T47D (cell line): ENCODE results near the gene DAPK1.
"Not testable (repeated sequence)": the region's sequence is repeated elsewhere in the genome, so short reads cannot be mapped to it uniquely, and the experiment has no call there.

Experiments used
- DNase-seq, 2 experiments: peaks; one replicate each; pipeline versions ENCODE4 v3.0.0 to v3.0.0-alpha.2; 2011 to 2012; ENCODE audit warnings: low read depth in 1 of 2, low spot score in 1 of 2
- JUND ChIP-seq: IDR thresholded peaks from 2 replicates; pipeline ENCODE4 v1.6.1; 2012; ENCODE audit warnings: low read depth
- in situ Hi-C: cut with HindIII; loops from 2 replicates; pipeline ENCODE4 v1.10.0; 2016; ENCODE audit warnings: low sequenced_read_pairs, low pct_unique_long_range_greater_than_20kb

The DAPK1 gene

DNA sequence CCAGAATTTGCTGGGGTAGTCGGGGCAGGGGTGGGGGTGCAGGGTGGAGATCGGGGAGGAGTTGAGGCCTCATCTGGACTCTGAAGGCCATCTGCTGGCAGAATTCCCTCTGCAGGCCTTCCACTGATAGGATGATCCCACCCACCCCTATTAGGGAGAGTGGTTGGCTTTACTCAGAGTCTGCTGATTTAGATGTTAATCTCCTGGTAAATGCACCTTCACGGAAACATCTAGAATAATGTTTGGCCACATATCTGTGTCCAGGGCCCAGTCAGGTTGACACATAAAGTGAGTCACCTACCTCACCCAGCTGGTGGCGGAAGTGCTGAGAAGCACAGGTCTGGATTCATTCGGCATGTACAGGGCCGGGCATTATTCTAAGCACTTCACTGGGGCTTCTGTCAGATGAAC lies 50.0 kb downstream of the DAPK1 start:
- in situ Hi-C loops: no loop called here
- DNase-seq: no peak
- no peak for TF ChIP-seq JUND

- no peak for TF ChIP-seq JUND
- in situ Hi-C loops: no loop called here
- no peak for DNase-seq
Observed at GRCh38 chr9:87548159-87548558, 50.5 kb downstream of the DAPK1 start.

DNA sequence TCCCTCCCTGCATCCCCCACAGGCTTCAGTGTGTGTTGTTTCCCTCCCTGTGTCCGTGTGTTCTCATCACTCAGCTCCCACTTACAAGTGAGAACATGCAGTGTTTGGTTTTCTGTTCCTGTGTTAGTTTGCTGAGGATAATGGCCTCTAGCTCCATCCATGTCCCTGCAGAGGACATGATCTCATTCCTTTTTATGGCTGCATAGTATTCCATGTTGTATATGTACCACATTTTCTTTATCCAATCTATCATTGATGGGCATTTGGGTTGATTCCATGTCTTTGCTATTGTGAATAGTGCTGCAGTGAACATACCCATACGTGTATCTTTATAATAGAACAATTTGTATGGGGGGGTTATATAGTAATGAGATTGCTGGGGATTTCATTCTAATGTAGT lies 51.4 kb downstream of the DAPK1 start:
- DNase-seq, in situ Hi-C loops: not testable (repeated sequence)

GRCh38 chr9:87549791-87550190 lies 52.1 kb downstream of the DAPK1 start:
- no peak for DNase-seq
- in situ Hi-C loops: no loop called here
- TF ChIP-seq JUND: no peak

- TF ChIP-seq JUND: no peak
- in situ Hi-C loops: no loop called here
- DNase-seq: no peak
Observed at GRCh38 chr9:87550253-87550954, 52.7 kb downstream of the DAPK1 start.

- no peak for DNase-seq
- TF ChIP-seq JUND: no peak
- in situ Hi-C loops: no loop called here
Observed at GRCh38 chr9:87551772-87552217, 54.1 kb downstream of the DAPK1 start.

GRCh38 chr9:87554171-87554910 lies 56.7 kb downstream of the DAPK1 start:
- no peak for TF ChIP-seq JUND
- in situ Hi-C loops: no loop called here
- no peak for DNase-seq

- DNase-seq: no peak
- no peak for TF ChIP-seq JUND
- in situ Hi-C loops: no loop called here
Observed at GRCh38 chr9:87554976-87555375, 57.3 kb downstream of the DAPK1 start.

DNA sequence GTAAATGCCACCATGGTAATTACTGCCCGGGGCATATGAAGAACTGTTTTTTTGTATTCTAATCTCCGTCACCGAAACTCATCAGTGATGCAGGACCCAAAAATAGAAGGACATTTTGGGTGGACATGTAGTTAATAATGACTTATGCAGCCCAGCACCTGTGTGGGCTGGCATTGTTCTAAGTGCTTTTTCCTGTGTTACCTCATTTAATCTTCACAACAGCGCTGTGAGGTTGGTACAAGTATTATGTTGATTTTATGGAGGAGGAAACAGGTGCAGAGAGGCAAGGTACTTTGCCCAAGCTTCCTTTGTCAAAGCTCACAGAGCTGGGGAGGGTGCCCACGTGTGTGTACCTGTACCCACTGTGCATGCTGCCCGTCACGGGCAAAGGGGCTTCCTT lies 58.4 kb downstream of the DAPK1 start:
- no peak for DNase-seq
- in situ Hi-C loops: no loop called here
- TF ChIP-seq JUND: no peak

DNA sequence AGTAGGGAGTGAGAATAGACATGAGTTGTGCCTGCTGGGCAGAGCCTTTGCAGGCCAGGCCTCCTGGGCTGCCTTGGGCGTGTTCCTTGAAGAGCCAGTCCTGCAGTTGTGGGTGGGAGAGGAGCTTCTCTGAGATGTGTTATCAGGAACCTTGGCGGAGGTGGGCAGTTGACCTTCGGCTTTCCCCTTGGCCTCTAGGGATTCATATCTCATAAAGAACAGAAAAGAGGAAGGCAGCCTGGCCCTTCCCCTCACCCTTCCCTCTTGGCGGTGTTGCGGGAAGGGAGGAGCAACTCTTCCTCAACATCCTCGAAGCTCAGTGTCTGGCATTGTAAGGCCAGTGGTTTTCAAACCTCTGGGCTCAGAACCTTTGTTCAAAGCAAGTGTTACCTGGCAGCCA lies 59.2 kb downstream of the DAPK1 start:
- in situ Hi-C loops: no loop called here

DNA sequence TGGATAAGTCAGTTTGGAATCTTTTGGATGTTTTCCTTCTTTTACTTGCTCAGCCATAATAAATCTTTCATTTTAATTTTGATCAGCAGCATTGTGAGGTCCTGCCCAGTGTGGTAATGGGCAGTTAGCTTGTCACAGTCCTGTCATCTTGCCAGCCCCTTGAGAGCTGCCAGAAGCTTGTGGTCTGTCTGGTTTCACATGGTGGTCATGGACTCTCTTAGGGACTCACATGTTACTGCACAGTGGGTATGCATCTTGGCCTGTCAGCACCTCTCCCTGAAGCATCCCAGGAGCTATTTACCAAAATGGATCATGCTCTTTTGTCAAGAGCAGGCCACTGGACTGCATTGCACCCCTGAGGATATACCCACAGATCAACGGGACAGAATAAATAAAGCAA lies 60.3 kb downstream of the DAPK1 start:
- no peak for DNase-seq
- TF ChIP-seq JUND: no peak
- in situ Hi-C loops: no loop called here

More for the DNA sequence above, 59.2 kb downstream of the DAPK1 start:
- TF ChIP-seq JUND: no peak
- DNase-seq: no peak

GRCh38 chr9:87558606-87559190 lies 61.0 kb downstream of the DAPK1 start:
- in situ Hi-C loops: no loop called here
- no peak for DNase-seq
- TF ChIP-seq JUND: no peak

DNA sequence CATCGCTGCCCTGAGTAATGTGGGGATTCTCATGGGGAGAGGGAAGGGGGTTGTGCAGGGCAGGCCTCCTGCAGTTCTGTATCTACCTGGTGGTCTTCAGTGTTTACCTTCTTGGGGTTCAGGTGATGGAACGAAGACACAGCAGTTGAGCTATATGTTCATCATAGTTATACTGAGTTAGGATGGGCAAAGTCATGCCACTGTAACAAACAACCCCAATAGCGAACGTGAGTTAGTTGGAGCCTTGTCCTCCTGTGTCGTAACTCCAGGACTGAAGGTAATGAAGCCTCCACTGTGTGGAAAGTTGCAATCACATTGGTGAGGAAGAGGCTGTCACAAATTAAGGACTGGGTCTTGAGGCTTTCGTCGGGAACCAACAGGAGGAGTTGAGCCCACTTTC lies 64.4 kb downstream of the DAPK1 start:
- no peak for TF ChIP-seq JUND
- DNase-seq: no peak
- in situ Hi-C loops: no loop called here
